T47D (cell line): ENCODE measurements around the gene C9orf40.

Experiments
- DNase-seq, 2 experiments: peaks; one replicate each; pipeline versions ENCODE4 v3.0.0 to v3.0.0-alpha.2; 2011 to 2012; ENCODE audit warnings: low read depth in 1 of 2, low spot score in 1 of 2
- JUND ChIP-seq: IDR thresholded peaks from 2 replicates; pipeline ENCODE4 v1.6.1; 2012; ENCODE audit warnings: low read depth
- in situ Hi-C: cut with HindIII; loops from 2 replicates; pipeline ENCODE4 v1.10.0; 2016; ENCODE audit warnings: low sequenced_read_pairs, low pct_unique_long_range_greater_than_20kb

Gene C9orf40

DNA sequence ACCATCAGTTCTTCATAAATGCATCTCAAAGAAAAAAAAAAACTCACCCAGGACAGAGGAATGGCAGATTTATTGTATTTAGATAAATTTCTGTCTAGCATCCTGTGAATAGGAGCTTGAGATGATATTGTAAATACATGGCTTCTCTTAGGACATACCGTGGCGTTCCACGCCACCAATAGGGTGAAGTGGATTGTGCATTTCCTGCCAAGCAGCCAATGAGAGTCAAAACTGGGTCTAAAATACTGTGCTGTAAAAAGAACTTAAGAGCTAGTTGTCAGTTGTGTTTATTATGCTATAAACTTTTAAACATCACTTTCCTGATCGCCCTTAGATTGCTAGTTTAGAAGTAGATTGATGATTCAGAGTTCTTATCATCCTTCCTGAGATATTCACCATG is 44.0 kb downstream of the C9orf40 start:
- no peak for DNase-seq
- in situ Hi-C loops, result no loop called here
- no peak for TF ChIP-seq JUND

DNA sequence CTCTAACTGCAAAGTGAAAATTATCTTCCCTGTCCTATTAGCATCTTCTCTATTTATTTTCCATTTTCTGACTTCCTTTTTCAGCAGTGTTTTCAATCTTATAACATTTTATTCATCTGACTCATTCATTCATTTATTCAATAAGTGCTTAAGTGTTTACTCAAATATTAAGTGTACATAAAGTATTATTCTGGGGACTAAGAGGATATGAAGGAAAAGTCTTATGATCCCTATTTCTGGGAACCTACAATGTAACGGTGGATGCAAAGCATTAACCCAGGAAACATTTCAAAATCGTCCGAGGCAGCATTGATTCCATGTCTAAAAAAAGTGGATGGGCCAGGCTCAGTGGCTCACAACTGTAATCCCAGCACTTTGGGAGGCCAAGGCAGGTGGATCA is 45.6 kb downstream of the C9orf40 start:
- DNase-seq, result no peak
- in situ Hi-C loops, result no loop called here
- no peak for TF ChIP-seq JUND

DNA sequence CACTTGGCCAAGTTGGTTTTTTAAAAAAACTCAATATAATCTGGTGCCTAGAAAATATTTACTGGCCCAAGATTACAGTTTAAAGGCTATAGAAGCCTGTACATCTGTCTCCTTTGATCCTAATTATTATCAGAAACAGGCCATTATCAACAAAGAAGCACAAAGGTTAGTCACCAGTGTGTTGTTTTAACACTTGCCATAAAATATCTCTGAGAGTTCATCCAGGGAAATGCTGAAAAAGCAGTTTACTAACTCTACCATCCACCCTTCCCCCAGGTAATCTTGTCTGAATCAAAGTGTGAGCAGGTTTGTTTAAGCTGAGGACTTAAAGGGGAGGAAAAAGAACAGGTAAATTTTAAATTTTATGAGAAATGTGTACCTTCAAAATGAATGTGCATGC is 51.7 kb downstream of the C9orf40 start:
- TF ChIP-seq JUND, result no peak
- DNase-seq, result no peak

More for the DNA sequence above, 51.7 kb downstream of the C9orf40 start:
- in situ Hi-C loops, result no loop called here
